CD4-positive, alpha-beta T cell treated with Interleukin-4 for 4 hours (primary cell): ENCODE data around the gene TMEM191C.
"Not testable (repeated sequence)": the region's sequence is repeated elsewhere in the genome, so short reads cannot be mapped to it uniquely, and the experiment has no call there.

Experiments used
- DNase-seq: peaks from one replicate; pipeline ENCODE4 v3.0.0-alpha.2; 2020

TMEM191C gene

GRCh38 chr22:21467337-21468193 lies at the start of gene TMEM191C:
TMEM191C (plus strand) TSS chr22:21467387; CDS start chr22:21467460, 73 bp downstream.
- DNase-seq: not testable (repeated sequence)

- not testable (repeated sequence) for DNase-seq
Measured at GRCh38 chr22:21417853-21418252, 49.3 kb upstream of the TMEM191C start.

- not testable (repeated sequence) for DNase-seq
Measured at GRCh38 chr22:21418974-21419638, 48.1 kb upstream of the TMEM191C start.

GRCh38 chr22:21420180-21420763 lies 46.9 kb upstream of the TMEM191C start:
- not testable (repeated sequence) for DNase-seq

- not testable (repeated sequence) for DNase-seq
Measured at GRCh38 chr22:21424084-21424709, 43.0 kb upstream of the TMEM191C start.

GRCh38 chr22:21434378-21435233 lies 32.6 kb upstream of the TMEM191C start:
- not testable (repeated sequence) for DNase-seq

- DNase-seq: not testable (repeated sequence)
Measured at GRCh38 chr22:21435998-21436810, 31.0 kb upstream of the TMEM191C start.

- DNase-seq: not testable (repeated sequence)
Measured at GRCh38 chr22:21438013-21438412, 29.2 kb upstream of the TMEM191C start.

GRCh38 chr22:21440018-21440636 lies 27.1 kb upstream of the TMEM191C start:
- DNase-seq: not testable (repeated sequence)

- DNase-seq: not testable (repeated sequence)
Measured at GRCh38 chr22:21440676-21441075, 26.5 kb upstream of the TMEM191C start.

- not testable (repeated sequence) for DNase-seq
Measured at GRCh38 chr22:21441170-21441569, 26.0 kb upstream of the TMEM191C start.

- not testable (repeated sequence) for DNase-seq
Measured at GRCh38 chr22:21442123-21442522, 25.1 kb upstream of the TMEM191C start.

GRCh38 chr22:21442646-21443045 lies 24.5 kb upstream of the TMEM191C start:
- DNase-seq: not testable (repeated sequence)

- no peak for DNase-seq
Measured at GRCh38 chr22:21443057-21443734, 24.0 kb upstream of the TMEM191C start.

GRCh38 chr22:21443735-21444421 lies 23.3 kb upstream of the TMEM191C start:
- no peak for DNase-seq

- DNase-seq: no peak
Measured at GRCh38 chr22:21444701-21445436, 22.3 kb upstream of the TMEM191C start.

- no peak for DNase-seq
Measured at GRCh38 chr22:21445437-21446127, 21.6 kb upstream of the TMEM191C start.
